GM21423 (cell line): ENCODE data around the gene ALPK1.
"Not testable (repeated sequence)": the region's sequence is repeated elsewhere in the genome, so short reads cannot be mapped to it uniquely, and the experiment has no call there.

Source experiments
- ATAC-seq: cut with Tn5 transposase; IDR thresholded peaks from one replicate; pipeline ENCODE4 v1.9.1; 2021; ENCODE audit warnings: mild to moderate bottlenecking, moderate library complexity; ENCODE audit not compliant: unreplicated experiment

ALPK1 gene

DNA sequence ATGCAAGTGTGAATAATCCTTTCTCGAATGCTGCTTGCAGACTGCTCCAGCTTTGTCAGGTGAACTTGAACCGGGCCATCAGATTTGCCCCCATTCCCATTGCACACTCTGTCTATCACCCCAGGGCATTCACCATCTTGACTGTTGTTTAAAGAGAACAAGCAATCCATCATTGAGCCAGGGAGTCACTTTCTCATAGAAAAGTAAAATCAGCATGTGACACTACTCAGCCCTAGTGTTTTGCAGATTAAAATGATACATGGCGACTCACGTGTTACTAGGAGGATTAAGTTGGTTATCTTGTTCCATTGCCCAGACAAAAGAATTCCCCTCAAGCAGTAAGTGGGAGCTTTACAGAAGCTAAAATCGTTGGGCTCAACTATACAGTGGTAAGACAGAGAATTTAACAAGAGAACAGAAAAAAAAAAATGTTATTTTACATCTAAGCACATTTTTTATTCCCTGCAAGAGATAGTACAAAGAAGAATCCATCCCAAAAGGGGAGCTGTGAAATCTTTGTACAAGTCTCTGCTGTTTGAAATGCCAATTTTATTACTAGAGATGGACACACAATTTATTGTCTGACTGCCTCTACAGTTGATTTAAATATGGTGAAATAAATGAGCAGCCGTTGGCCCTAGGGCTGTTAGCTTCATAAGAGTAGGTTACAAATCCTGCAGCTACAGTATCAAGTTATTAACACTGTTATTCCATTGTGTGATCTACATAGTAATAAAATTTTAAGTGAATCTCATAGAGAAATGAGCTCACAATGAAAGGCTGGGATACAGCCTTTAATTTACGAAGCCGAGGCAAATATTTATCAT is 151.3 kb downstream of the ALPK1 start:
- no peak for ATAC-seq

DNA sequence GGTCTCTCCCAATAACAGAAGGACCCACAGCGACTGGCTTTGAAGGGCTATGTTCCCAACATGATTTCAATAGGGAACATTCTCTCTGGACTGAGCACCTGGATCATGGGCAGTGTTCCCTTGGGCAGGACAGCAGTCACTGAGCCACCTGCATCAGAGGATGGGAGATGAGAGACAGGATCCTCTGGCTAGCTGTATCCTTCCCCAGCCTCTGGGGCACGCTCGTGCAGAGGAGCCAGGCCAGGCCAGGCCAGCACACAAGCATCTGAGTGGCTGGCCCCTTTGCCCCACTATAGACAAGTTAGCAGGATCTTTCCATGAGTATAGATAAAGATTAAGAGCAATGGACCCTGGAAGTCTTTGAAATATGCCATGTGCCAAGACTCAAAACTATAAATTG is 152.5 kb downstream of the ALPK1 start:
- no peak for ATAC-seq

DNA sequence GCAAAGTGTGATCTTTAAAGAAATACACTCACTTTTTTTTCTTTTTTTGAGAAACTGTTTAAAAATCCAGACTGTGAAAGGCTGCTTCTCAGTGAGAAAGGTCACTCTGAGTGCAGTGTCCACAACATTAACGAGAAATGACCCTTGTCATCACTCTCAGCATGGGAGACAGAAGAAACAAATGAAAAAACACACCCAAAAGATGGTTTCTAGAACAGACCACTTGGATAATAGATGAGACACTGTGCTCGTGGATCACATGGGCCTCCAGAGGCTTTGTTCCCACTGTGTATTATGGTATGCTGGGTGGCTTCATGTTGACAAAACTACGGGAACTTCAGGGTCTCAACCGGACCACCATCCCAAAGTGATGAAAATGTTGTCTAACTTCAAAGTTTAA is 153.9 kb downstream of the ALPK1 start:
- no peak for ATAC-seq

DNA sequence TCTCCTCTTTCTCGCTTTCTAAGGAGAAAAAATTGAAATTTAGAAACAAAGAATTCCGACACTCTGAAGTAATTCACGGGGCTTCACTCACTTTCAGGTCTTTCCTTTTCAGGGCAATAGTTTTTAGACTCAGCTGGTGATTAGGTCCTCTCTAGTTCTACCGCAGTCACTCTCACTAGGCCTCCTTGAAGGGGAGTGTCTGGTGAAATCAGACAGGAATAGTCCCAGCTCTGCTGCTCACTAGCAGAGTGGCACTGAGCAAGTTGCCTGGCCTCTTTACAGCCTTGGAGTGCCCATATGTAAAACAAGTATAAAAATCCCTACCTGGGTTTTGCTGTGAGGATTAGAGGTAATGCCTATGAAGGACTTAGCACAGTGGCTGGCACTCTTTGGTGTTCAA is 154.7 kb downstream of the ALPK1 start:
- ATAC-seq = no peak

DNA sequence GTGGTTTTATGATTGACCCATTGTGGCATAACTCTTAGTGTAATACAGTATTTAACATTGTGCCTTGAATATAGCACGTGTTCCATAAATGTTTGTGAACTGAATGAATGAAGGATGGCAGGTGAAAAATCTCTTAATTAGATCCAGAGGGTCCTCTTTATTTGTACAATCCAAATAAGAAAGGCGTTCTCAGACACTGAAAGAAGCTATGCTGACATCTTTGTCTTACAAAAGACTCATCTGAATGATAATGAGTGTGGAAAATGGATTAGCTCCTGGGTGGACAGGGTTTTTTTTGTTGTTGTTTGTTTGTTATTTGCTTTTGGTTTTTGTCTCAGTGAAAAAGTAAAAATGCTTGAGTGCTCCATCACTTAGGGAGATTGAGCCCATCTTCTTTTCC is 156.2 kb downstream of the ALPK1 start:
- ATAC-seq = no peak

DNA sequence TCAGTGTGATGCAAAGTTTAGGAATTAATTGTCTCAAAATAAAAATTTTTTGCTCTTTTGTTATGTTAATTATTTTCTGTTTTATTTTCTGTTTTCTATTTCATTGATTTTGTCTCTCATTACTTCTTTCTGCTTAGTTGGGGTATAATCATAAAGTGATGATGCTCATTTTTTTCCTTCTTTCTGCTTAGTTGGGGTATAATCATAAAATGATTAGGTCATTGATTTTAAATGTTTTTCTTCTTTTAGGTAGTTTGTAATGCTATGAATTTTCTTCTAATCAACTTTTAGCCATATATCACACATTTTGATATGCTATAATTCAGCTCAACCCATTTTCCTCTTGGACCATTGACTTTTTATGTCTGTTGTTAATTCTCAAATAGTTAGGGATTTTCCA is 175.1 kb downstream of the ALPK1 start:
- ATAC-seq = no peak

DNA sequence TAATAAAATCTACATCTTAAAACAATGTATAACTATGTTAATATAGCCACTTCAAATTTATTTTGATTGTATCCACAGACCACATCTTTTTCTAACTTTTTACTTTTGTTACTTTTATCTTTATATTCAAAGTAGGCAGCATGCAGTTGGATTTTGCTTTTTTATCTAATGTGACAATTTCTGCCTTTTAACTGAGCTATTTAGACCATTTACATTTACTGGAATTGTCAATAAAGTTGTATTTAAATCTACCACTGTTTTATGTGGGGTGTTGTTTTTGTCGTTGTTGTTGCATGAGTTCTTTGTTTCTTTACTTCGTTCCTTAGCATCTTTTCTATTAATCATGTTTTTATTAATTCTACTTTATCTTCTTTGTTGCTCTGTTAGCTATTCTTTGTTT is 176.8 kb downstream of the ALPK1 start:
- no peak for ATAC-seq

DNA sequence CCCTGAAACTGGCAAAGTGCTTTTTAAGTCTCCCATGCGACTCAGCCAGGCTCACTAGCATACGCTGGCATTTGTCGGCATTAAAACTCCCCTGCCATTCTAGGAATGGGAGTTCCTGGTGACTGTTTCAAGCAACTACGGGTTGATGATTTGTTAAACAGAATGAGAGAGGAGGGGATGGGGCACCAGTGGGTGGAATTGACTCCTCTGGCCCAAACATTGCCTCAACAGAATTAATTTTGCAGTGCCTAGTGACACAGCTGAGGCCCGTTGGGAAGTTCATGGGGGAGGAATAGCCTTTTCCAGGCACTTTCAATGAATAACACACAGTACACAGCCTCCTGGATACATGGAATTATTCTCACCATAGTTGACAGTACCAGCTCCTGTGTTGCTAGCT is 188.8 kb downstream of the ALPK1 start:
- no peak for ATAC-seq

DNA sequence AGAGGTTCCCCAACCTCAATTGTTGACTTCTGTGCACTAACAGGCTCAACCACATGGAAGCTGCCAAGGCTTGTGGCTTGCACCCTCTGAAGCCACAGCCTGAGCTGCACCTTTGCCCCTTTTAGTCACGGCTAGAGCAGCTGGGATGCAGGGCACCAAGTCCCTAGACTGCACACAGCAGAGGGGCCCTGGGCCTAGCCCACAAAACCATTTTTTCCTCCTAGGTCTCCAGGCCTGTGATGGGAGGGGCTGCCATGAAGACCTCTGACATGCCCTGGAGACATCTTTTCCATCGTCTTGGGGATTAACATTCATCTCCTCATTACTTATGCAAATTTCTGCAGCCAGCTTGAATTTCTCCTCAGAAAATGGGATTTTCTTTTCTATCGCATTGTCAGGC is 193.6 kb downstream of the ALPK1 start:
- not testable (repeated sequence) for ATAC-seq
